Pancreas (tissue), 10 donors: Measurements from ENCODE around the gene ARHGAP26. TPM values are rescaled to one million over a fixed set of nuclear protein-coding genes. Genes with fewer than 3 reads are reported as not detected.

Experiments used
- ATAC-seq, 4 donors: fragments of 200-7000 bp; cut with Tn5 transposase; one replicate each; pipeline versions ENCODE4 v1.8.0 to v1.9.1; 2020; ENCODE audit warnings: mild to moderate bottlenecking in 4 of 4, moderate library complexity in 4 of 4
- DNase-seq, 6 donors: peaks; one replicate each; pipeline ENCODE4 v3.0.0-alpha.2; 2020
- FAIRE-seq: peaks from 2 replicates; lab custom pipeline; 2012; peaks lifted over from hg19 to GRCh38; lab: Jason Lieb, UNC
- H3K27ac ChIP-seq, 4 donors: fragments of 200-600 bp; sonication (generic); 1 replicate in 3 of 4; 2 replicates in 1 of 4; pipeline versions ENCODE4 v1.5.0 to v1.8.0; 2020
- H3K27me3 ChIP-seq, 4 donors: fragments of 200-600 bp; one replicate each; pipeline ENCODE4 v1.8.0; 2021
- H3K36me3 ChIP-seq, 3 donors: fragments of 200-600 bp; sonication (generic) in 1 of 3; one replicate each; pipeline versions ENCODE4 v1.5.0 to v1.8.0; 2020 to 2021
- H3K4me1 ChIP-seq, 3 donors: fragments of 200-600 bp; one replicate each; pipeline ENCODE4 v1.8.0; 2021
- H3K4me3 ChIP-seq, 4 donors: fragments of 200-600 bp; sonication (generic) in 2 of 4; one replicate each; pipeline versions ENCODE4 v1.5.0 to v1.8.0; 2020 to 2021
- H3K9me3 ChIP-seq, 4 donors: fragments of 200-600 bp; one replicate each; pipeline ENCODE4 v1.8.0; 2021
- WGBS, 2 donors: extraction: QIAGEN DNeasy Blood & Tissue Kit; methylation state at CpG; one replicate each; pipeline ENCODE4 v1.1.7; 2013; 5-methylcytosine and 5-hydroxymethylcytosine counted together
- intact Hi-C, 3 donors: fragments of 100-400 bp; cut with DNase I; formaldehyde crosslinking; loops; one replicate each; pipeline versions ENCODE4 v1.11.1 to v1.14.2; 2022
- polyA plus RNA-seq, 2 donors: library from polyadenylated mRNA; stranded (reverse); fragments of 200-250 nt; gene quantifications; one replicate each; pipeline ENCODE4 v1.2.3, GENCODE V29; 2013
- total RNA-seq, 6 donors: library from RNA; stranded (reverse); fragmentation: NEBNext Ultra II Directional in 4 of 6; extraction: Animal tissue kit (Norgen Biotek cat#: 25700) in 4 of 6; gene quantifications; one replicate each; pipeline versions ENCODE4 v1.2.1 to v1.2.4, GENCODE V29; 2021 to 2023
- TF ChIP-seq, protein P1 (sequence below), 4 donors: fragments of 200-600 bp; sonication (generic) in 3 of 4; IDR thresholded peaks; one replicate each; pipeline versions ENCODE4 v1.5.0 to v1.8.0; 2021; ENCODE audit warnings: antibody characterized with exemption in 4 of 4
- donor health status: healthy with polysubstance abuse.
- donor health status: DM: no; HTN: no; CAD: no; lungs with moderate emphysema.
- donor health status: DM: no; HTN: no; CAD: no.
- donor health status: control.
- donor health status: control.
- donor health status: Bipolar disorder and iron deficiency.
- donor health status: DM: yes; HTN: yes; CAD: no.
- donor health status: DM: no; HTN: no; CAD: no.
- donor health status: DM: no; HTN: no; CAD: no.
- donor health status: DM: yes; HTN: yes; CAD: no.

The ARHGAP26 gene
- total and polyA plus RNA-seq, 8 donors: 3.0 to 28.1 (median 10.3) TPM

GRCh38 chr5:142835540-142835939, 65.4 kb downstream of the ARHGAP26 start:
- no peaks in the 10 kb centered on the region for H3K9me3 ChIP-seq
- FAIRE-seq: no peak
- intact Hi-C loops: no loop called here
- H3K27me3 ChIP-seq: no peaks in the 10 kb centered on the region
- 85 to 89% methylated on average over 1 of the region's 1 CpG for WGBS, 2 donors
- H3K4me1 ChIP-seq: peaks cover 3 to 19% (median 5%) of the 10 kb centered on the region in 3 donors
- DNase-seq: no peak
- no peak overlapping the region for H3K27ac ChIP-seq
- no peaks in the 10 kb centered on the region for H3K36me3 ChIP-seq
- ATAC-seq: no peak
- H3K4me3 ChIP-seq: no peak overlapping the region
- TF ChIP-seq, protein P1, sequence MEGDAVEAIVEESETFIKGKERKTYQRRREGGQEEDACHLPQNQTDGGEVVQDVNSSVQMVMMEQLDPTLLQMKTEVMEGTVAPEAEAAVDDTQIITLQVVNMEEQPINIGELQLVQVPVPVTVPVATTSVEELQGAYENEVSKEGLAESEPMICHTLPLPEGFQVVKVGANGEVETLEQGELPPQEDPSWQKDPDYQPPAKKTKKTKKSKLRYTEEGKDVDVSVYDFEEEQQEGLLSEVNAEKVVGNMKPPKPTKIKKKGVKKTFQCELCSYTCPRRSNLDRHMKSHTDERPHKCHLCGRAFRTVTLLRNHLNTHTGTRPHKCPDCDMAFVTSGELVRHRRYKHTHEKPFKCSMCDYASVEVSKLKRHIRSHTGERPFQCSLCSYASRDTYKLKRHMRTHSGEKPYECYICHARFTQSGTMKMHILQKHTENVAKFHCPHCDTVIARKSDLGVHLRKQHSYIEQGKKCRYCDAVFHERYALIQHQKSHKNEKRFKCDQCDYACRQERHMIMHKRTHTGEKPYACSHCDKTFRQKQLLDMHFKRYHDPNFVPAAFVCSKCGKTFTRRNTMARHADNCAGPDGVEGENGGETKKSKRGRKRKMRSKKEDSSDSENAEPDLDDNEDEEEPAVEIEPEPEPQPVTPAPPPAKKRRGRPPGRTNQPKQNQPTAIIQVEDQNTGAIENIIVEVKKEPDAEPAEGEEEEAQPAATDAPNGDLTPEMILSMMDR (IDR thresholded peaks at IDR 0.05): no peak

- no peak overlapping the region for H3K27ac ChIP-seq
- ATAC-seq: no peak
- H3K36me3 ChIP-seq: no peaks in the 10 kb centered on the region
- intact Hi-C loops: no loop called here
- H3K9me3 ChIP-seq: no peaks in the 10 kb centered on the region
- no peak overlapping the region for H3K4me3 ChIP-seq
- no peak for DNase-seq
- peaks cover 3 to 20% (median 5%) of the 10 kb centered on the region in 3 donors for H3K4me1 ChIP-seq
- TF ChIP-seq, protein P1 (IDR thresholded peaks at IDR 0.05): no peak
- 83 to 90% methylated on average over 2 of the region's 2 CpGs for WGBS, 2 donors
- H3K27me3 ChIP-seq: no peaks in the 10 kb centered on the region
- FAIRE-seq: no peak
Measured at GRCh38 chr5:142836048-142836447, 65.9 kb downstream of the ARHGAP26 start.

- peaks cover 3 to 20% (median 5%) of the 10 kb centered on the region in 3 donors for H3K4me1 ChIP-seq
- H3K9me3 ChIP-seq: no peaks in the 10 kb centered on the region
- FAIRE-seq (no peak), DNase-seq (no peak), ATAC-seq (peak in 2 of 4 donors; percentile 44 to 54)
- 88 to 93% methylated on average over 8 of the region's 8 CpGs for WGBS, 2 donors
- TF ChIP-seq, protein P1 (IDR thresholded peaks at IDR 0.05): no peak
- intact Hi-C loops: no loop called here
- no peak overlapping the region for H3K27ac ChIP-seq
- no peak overlapping the region for H3K4me3 ChIP-seq
- H3K27me3 ChIP-seq: no peaks in the 10 kb centered on the region
- no peaks in the 10 kb centered on the region for H3K36me3 ChIP-seq
Measured at GRCh38 chr5:142837081-142837725, 67.0 kb downstream of the ARHGAP26 start.

DNA sequence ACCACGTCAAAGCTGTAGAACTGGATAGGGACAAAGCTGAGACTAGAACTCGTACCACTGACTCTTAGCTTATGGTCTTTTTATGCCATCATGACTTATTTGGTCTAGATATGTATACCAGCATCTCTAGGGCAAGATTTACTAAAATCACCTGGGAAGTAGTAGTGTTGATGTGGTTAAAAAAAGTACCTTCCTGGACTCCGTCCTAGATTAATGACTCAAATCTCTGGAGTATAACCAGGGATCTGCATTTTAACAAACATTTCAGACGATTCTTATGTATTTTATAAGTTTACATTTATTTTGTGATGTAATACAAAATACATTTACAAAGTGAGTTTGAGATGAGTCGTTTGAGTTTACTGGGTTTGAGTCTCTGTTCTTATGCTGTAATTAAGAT, 68.7 kb downstream of the ARHGAP26 start:
- H3K4me1 ChIP-seq: peaks cover 3 to 20% (median 5%) of the 10 kb centered on the region in 3 donors
- H3K27me3 ChIP-seq: no peaks in the 10 kb centered on the region
- 67 to 74% methylated on average over 5 of the region's 5 CpGs for WGBS, 2 donors
- no peaks in the 10 kb centered on the region for H3K36me3 ChIP-seq
- intact Hi-C loops: no loop called here
- DNase-seq (no peak), FAIRE-seq (no peak), ATAC-seq (no peak)
- H3K9me3 ChIP-seq: no peaks in the 10 kb centered on the region
- no peak overlapping the region for H3K27ac ChIP-seq
- no peak overlapping the region for H3K4me3 ChIP-seq
- TF ChIP-seq, protein P1 (IDR thresholded peaks at IDR 0.05): no peak

DNA sequence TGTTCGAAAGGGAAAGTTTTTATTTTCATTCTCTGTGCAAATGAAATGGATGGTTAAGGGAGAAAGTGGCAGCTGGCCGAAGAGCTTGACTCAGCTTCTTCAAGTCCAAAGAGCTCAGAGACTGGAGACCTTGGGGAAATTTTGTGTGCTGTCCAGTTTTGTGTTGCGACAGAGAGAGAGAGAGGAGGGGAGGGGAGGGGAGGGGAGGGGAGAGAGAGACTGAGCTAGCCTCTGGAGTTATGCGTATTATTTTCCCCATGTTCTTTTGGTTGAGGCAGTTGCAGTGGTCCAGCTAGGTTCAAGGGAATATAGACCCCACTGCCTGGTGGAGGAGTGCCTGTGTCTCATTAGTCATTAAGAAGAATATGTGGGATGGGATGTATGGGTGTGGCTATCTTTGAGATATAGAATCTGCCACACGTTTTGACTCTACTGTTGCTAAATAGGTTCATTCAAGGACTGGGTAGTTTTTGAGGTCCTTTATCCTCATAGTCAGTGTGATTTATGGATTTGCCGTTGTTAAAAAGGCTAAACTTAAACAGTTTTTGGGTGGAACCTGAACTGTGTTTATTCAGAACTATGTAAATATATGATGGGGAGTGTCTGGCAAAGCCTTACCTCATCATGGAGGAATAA, 69.7 kb downstream of the ARHGAP26 start:
- ATAC-seq (peak; percentile 72 to 80 (median 78)), DNase-seq (peak in 3 of 6 donors; percentile 45 to 51 (median 46)), FAIRE-seq (peak; percentile 26)
- no peaks in the 10 kb centered on the region for H3K27me3 ChIP-seq
- no peak overlapping the region for H3K27ac ChIP-seq
- no peaks in the 10 kb centered on the region for H3K9me3 ChIP-seq
- no peaks in the 10 kb centered on the region for H3K36me3 ChIP-seq
- H3K4me3 ChIP-seq: no peak overlapping the region
- WGBS, 2 donors: 45 to 56% methylated on average over 6 of the region's 6 CpGs
- TF ChIP-seq, protein P1 (IDR thresholded peaks at IDR 0.05): no peak
- H3K4me1 ChIP-seq: peaks cover 3 to 20% (median 5%) of the 10 kb centered on the region in 3 donors
- intact Hi-C loops: no loop called here
